H1 (cell line): ENCODE measurements around the gene GBE1.

Experiments used
- CTCF ChIP-seq, 3 experiments: IDR thresholded peaks; 1 replicate in 2 of 3; 2 replicates in 1 of 3; pipeline versions ENCODE4 v1.5.1 to v1.6.1; 2011; ENCODE audit warnings: low read length in 3 of 3, mild to moderate bottlenecking in 3 of 3, inconsistent platforms in 2 of 3, low read depth in 1 of 3, moderate library complexity in 1 of 3; ENCODE audit not compliant: insufficient read depth in 1 of 3; ENCODE audit errors: control extremely low read depth in 1 of 3
- EP300 ChIP-seq, 2 experiments: IDR thresholded peaks; 1 replicate in 1 of 2; 2 replicates in 1 of 2; pipeline ENCODE4 v1.6.1; 2011 to 2012; ENCODE audit warnings: low read depth in 2 of 2, low read length in 2 of 2, mild to moderate bottlenecking in 2 of 2, borderline replicate concordance in 1 of 2, inconsistent platforms in 1 of 2, moderate library complexity in 1 of 2
- JUN ChIP-seq: IDR thresholded peaks from 2 replicates; pipeline ENCODE4 v1.6.1; 2011; ENCODE audit warnings: low read depth, mild to moderate bottlenecking, improper control_type of control experiment, low read length
- JUND ChIP-seq: IDR thresholded peaks from 2 replicates; pipeline ENCODE4 v1.6.1; 2011; ENCODE audit warnings: mild to moderate bottlenecking, improper control_type of control experiment, low read length
- POLR2A ChIP-seq, 2 experiments: IDR thresholded peaks; 1 replicate in 1 of 2; 2 replicates in 1 of 2; pipeline ENCODE4 v1.6.1; 2011; ENCODE audit warnings: low read depth in 2 of 2, low read length in 2 of 2, mild to moderate bottlenecking in 2 of 2; ENCODE audit errors: control extremely low read depth in 1 of 2
- USF2 ChIP-seq: IDR thresholded peaks from 2 replicates; pipeline ENCODE4 v1.6.1; 2011; ENCODE audit warnings: low read length, improper control_type of control experiment
- ZNF274 ChIP-seq: IDR thresholded peaks from 2 replicates; pipeline ENCODE4 v1.7.0; 2012; ENCODE audit warnings: low read length, borderline replicate concordance; ENCODE audit errors: extremely low read depth

- TF ChIP-seq CTCF (IDR thresholded peaks at IDR 0.05; ENCODE audit: control extremely low read depth in 1 of 3, insufficient read depth in 1 of 3, low read depth in 1 of 3, low read length in 3 of 3), result no peak
- TF ChIP-seq POLR2A (IDR thresholded peaks at IDR 0.05; ENCODE audit: control extremely low read depth in 1 of 2, low read depth in 2 of 2, low read length in 2 of 2), result no peak
- TF ChIP-seq JUND, result no peak
- TF ChIP-seq JUN, result no peak
- TF ChIP-seq EP300 (IDR thresholded peaks at IDR 0.05; ENCODE audit: borderline replicate concordance in 1 of 2, low read depth in 2 of 2, low read length in 2 of 2), result no peak
- no peak for TF ChIP-seq ZNF274
- no peak for TF ChIP-seq USF2
Measured at GRCh38 chr3:81476692-81477091, 284.8 kb downstream of the GBE1 start.
